ENCODE data around the gene TNIK. TPM values are rescaled to one million over a fixed set of nuclear protein-coding genes. Genes with fewer than 3 reads are reported as not detected.
"Not testable (repeated sequence)": the region's sequence is repeated elsewhere in the genome, so short reads cannot be mapped to it uniquely, and the experiment has no call there.

TNIK gene
- total RNA-seq, 1 experiment from 2014 or later = 5.8 TPM

DNA sequence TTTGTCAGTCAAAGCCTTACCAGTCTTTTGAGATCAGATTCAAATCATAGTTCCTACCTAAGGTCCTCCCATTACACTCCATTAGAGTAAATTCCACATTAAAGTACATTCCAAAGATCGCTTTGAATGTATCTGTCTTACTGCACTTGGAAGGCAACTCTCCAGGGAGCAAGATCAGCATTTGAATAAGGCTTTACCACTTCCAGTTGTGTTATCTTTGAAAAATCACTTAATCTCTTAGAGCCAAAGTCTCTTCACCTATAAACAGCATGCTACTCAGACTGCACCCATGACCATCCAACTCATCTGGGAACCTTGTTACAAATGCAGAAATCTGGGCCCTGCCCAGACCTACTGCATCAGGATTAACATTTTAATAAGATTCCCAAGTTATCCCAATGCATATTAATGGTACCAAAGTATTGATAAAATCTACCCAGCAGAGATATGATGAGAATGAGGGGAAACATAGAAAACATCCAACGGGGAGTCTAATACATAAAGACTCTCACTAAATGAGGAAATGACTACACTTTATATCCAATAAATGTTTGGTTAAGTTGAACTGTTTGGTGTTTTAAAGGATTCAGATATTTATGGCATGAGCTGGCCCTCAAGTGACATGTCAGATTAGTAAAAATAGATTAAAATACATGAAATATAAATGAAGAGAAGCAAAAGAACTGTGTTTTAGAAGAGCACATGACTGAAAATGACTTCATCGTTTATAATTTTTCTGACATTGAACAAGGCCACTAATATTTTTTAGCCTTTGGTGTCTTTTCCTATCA lies 75.9 kb downstream of the TNIK start:
- DNase-seq (ENCODE audit: low read depth) = no peak

DNA sequence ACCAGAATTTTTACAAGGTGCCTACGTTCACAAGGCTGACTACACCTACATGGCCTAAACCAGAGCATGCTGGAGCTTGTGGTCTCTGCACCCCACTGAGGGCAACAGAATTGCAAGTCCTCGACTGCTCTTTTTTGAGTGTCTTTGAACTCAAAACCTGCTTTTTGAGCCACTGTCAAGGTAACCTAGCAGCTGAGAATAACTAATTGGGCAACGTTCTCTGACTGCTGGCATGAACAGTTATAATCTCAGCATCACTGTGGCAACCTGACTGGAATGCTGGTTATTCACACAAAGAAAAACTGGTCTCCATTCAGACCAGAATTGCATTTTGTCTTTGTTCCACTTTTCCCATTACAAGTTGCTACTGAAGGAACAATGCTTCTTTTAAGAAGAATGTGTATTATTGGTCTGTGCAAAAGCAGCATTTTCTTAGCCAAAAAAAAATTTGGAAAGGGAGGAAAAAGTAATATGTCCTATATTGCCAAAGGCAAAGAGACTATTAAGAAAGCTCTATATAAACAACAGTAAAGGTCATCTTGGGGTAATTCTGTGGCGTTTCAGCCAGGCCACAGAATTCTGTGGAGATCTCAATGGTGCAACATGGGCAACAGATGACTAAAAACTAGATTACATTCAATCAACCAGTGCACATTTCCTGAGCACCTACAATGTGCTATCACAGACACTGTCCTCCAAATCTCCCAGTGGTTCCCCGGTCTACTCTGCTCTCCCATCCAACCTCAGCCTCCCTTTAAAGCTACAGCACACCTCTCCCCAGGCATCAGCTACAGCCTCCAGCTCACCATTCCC lies 76.8 kb downstream of the TNIK start:
- DNase-seq (ENCODE audit: low read depth) = peak; percentile 76

DNA sequence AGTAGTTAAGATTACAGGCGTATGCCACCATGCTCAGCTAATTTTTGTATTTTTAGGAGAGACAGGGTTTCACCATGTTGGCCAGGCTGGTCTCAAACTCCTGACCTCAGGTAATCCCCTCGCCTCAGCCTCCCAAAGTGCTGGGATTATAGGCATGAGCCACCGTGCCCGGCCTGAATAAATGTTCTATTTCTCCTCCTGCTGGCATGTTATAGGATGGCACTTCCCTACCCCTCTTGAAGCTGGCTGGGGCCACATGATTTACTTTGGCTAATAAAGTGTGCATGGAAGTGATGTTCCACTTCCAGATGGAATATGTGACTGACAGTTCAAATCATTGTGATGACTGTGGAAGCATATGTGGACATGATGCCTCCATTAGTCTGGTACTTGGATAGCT lies 77.9 kb downstream of the TNIK start:
- DNase-seq (ENCODE audit: low read depth) = not testable (repeated sequence)

DNA sequence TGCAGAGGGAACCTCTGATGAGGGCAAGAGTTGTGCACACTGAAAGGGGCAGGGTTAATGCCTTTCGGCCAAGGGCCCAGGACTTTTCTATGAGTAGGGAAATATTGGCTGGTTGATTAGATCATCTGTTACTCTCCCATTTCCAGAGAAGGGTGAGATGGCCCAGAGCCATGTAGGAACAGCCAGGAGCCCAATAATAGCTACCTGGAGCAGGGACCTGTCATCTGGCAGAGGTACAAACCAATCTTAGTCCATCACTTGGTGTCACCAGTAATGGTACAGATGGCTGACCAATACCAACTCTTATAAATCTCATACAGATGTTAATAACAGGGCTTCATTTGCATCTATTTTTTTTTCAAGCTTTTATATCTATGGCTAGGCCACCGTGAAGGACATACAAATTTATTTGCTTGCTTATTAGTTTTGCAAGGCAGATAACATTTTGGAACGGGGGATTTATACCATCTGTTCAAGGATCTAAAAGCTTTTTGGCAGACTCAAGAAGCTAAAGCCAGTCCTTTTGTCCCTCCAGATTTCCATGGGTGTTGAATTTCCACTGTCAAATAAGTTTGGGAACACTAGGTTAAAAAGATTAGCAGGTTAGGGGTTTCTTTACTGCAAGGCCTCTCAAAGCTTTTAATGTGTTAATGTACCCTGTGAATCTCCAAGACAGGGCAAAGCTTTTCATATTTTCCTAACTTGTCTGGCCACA lies 79.3 kb downstream of the TNIK start:
- no peak for DNase-seq (ENCODE audit: low read depth)

DNA sequence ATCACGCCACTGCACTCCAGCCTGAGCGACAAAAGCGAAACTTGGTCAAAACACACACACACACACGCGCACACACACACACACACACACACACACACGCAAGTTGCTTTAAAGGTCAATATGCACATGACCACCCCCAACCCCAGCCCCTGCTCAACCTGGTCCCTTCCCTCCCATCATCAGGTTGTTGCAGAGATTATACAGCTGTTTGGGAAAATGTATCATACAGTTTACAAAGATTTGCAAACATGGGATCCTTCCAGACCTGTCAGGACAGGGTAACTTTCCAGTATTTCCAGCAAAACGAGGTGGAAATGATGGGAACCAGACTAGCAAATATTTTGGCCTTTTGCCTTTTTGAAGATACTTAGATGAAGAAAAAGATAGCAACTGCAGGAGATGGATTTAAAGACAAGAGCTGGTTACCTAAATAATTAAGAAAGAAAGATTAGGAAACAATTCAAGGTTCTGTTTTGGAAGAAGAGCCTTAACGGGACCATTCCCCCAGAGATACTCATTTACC lies 80.2 kb downstream of the TNIK start:
- DNase-seq (ENCODE audit: low read depth) = no peak

DNA sequence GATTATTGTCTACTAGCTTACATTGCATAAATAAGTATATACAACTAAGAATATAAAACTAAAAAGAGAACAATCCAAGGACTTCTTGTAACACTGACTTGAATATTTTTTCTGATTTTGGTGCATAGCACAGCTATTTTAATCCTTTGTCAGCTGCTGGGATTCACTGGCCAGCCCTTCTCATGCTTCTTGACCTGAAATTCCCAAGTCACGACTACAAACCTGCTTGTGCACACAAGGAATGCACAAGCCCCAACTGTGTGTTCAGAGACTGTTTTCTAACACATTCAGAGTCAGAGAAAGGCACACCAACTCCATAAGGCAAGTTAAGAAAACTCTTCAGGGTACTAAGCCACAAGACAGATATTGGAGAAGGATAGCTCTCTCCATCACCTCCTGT lies 80.9 kb downstream of the TNIK start:
- peak; percentile 29 for DNase-seq (ENCODE audit: low read depth)

DNA sequence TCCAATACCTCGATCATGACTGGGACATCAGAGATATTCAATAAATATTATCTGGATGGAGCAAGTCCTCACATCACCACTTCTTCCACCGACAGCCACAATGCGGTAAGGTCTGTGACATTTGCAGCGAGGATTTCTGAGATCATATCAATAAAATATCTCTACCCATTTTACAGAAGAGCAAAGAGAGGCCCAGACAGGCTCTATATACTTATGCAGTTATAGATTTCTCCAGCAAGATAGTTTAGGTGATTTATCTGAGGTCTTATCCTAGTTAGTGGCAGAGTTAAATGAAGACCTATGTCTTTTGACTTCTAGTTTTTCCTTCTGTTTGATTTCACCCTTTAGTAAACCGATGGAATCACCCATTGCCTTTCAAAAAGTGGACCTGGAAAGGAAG lies 81.6 kb downstream of the TNIK start:
- DNase-seq (ENCODE audit: low read depth) = no peak

DNA sequence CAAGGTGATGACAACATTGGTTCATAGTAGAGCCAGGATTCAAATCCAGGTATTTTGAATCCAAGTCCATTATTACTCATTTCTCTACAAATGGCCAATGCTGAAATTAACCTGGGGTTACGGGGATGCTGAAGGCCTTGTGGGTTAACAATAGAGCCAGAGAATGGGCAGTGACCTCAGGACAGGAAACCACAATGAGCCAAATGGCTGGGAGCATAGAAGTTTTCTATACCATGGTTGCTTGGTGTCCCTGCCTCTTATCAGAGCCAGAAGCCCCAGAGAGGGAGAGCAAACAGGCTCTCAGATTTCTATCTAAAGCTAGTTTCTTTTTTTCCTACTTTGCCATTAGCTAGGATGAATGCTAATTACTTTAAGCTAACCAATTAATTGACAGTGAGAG lies 82.3 kb downstream of the TNIK start:
- DNase-seq (ENCODE audit: low read depth) = no peak

DNA sequence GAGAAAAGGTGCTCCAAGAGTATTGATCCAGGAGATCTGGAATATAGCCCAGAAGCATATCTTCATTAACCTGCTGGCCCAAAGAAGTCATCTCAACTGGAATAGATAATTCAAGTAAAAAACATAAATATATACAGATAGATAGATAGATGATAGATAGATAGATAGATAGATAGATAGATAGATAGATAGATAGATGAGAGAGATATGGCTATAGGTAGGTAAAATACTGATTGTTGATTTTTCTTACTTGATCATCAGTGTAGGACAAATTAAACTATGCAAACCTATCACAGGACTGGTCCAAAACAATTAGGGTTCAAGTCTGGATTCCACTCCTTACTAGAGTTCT lies 83.6 kb downstream of the TNIK start:
- no peak for DNase-seq (ENCODE audit: low read depth)

DNA sequence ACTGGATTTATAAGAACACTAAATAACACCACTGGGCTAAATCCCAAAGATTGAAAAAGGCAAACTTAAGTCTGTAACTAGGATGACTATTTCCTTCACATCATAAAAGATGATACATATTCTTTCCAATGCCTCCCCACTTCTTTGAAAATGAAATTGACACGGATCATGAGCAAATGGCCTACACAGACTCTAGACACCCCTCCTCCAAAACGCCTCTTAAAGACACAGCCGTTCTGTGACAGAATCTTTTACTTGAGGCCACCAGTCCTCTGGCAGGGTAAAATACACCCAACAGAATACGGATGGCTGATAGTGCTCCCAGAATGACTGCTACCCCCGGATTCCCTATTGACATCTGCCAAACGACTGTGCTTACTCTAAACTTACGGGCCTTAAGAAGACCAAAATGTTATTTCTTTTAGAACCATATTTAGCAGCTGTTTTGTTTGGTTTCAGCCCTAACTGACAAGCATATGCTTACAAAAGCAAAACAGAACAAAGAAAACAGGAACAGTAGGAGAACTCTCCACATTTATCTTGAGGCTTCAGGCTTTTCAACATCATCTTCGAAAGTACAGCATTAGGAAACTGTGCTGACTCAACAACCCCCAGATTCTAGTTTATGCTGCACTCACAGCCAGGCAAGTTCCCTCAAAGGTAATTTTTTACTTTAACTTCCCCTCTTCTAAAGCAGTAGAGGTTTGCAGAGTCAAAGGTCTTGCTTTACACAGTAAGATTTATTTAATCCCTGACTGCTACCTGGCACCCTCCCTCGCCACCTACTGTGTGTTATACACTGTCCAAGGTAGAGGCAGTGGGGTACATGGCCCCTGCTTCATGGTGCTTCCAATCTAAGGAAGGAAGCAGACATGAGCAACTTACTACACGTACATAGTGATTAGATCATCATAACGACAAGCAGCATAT lies 84.3 kb downstream of the TNIK start:
- no peak for DNase-seq (ENCODE audit: low read depth)

DNA sequence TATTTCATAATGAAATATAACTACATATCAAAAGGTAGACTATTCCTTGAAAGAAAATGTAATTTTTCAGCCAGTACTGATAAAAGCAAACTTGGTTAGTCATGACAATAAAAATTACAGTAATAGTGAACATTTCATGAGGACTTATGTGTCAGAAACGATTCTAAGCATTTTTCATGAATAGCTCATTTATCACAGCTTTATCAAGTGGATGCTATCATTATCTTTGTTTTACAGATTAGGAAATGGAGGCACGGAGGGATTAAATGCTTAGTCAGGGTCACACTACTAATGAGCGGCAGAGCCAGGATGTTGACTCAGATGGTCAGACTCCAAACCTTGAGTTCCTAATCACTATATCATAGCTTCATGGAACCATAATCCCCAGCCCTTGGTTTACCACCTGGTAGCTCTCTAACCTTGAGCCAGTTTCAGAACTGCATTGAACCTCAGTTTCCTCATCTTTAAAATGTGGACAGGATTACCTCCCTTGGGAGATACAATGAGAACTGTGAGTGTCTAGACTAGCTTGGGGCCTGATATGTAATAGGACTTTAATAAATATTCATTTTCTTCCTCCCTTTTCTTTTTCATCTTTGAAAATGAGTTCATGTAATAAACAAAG lies 85.4 kb downstream of the TNIK start:
- DNase-seq (ENCODE audit: low read depth) = peak; percentile 65

DNA sequence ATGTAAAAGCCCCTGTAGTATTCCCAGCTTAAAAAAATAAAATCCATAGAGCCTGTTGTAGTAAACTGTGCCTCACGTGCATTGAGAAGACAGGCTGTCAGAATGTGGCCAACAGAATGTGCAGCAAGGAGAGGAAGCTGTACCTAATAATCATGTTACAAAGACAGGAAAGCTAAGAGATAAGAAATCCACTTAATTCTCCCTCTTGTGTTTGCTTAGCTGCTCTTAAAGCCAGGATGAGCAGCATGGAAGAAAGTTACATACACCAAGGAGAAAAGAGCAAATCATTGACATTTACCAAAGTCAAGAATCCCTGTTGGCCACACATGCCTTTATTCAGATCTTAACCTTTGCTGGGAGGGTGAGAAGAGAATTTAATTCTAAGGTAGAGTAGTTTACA lies 85.9 kb downstream of the TNIK start:
- no peak for DNase-seq (ENCODE audit: low read depth)

DNA sequence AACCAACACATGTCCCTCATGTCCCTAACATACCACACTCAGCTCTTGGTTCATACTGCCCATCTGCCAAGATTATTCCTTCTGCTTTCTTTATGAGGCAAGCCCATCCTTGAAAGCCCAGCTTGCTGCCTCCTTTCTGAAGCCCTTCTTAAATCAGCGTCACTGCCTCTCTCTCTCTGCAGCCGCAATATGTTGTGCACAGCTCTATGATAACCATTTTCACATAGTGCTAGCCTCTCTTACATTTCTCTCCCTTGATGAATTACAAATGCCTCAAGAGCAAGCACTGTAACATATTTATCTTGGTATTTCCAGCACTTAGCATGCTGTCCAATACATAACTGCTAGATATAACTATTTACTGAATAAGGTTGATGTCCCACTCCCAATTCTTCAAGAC lies 86.5 kb downstream of the TNIK start:
- DNase-seq (ENCODE audit: low read depth) = no peak

DNA sequence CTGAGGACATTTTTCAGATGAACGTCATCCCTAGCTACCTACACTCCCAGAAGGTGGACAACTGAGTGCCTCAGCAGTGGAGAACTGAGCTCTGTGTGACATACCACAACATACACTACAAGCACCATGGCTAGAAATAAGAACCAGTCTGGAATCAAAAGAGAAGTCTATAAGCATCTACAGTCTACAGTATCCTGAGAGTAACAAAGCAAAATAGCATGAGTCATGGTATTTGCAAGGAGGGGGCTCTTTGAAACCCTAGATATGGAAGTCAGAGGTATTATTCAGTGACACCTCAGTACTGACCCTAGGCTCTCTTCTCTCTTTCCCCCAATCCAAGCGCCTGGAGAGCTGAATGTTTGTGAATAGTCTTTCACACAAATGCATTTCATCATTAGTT lies 87.5 kb downstream of the TNIK start:
- DNase-seq (ENCODE audit: low read depth) = no peak

DNA sequence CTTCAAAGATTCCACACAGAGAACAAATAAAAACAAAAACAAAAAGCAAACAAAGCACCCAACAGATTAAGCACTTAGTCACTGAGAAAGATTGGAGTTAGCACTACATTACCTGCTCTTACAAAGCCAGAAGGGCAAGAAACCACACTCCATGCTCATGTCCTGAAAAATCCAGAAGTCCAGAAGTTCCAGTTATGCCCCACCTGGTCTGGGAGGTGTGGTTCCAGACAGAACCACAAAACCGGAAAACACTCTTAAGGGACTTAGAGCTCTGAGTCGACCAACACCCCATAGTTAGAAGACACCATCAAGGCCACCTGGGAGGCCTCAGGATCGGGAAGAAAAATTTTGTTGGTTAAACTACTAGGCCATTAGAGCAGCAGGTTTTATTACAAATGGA lies 88.9 kb downstream of the TNIK start:
- no peak for DNase-seq (ENCODE audit: low read depth)

DNA sequence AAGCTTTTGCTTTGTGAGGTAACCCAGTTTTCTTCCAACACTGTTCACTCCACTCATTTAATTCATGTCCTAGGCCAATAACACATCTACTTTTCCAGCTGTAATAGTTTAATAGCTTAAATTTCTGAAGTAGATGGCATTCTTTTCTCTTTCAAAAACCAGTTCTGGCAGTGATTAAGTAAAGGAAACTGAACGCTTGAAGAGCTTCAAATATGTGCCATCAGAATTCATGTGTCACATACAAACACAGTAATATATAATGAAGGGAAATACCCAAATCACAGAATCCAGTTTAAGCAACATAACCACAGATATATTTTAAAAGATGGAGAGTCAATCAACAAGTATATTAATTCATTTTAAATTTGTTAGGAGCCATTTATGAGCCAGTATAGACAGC lies 91.0 kb downstream of the TNIK start:
- DNase-seq (ENCODE audit: low read depth) = no peak

DNA sequence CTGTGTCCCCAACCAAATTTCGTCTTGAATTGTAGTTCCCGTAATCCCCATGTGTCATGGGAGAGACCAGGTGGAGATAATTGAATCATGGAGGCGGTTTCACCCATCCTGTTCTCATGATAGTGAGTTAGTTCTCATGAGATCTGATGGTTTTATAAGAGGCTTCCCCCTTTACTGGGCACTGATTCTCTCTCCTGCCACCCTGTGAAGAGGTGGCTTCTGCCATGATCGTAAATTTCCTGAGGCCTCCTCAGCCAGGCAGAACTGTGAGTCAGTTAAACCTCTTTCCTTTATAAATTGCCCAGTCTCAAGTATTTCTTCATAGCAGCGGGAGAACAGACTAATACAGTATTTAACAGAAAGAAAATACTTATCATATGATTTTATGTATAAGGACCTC lies 93.5 kb downstream of the TNIK start:
- DNase-seq (ENCODE audit: low read depth) = not testable (repeated sequence)

DNA sequence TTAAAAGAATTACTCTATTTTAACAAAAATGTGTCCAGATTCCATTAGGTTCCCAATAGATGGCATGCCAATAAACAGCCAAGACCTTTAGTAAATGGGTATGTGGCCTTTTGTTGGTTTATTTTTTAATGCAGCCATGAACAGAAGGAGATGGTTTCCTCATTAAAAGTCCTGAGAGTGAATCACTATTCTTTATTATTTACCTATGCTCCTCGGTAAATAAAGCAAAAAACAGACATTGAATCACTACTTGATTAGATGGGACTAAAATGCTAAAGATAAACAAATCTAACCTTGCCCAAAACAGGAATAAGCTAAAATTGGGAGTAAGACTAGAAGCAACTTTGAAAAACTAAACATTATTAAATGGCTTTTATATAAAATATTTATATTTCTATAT lies 94.2 kb downstream of the TNIK start:
- DNase-seq (ENCODE audit: low read depth) = no peak

DNA sequence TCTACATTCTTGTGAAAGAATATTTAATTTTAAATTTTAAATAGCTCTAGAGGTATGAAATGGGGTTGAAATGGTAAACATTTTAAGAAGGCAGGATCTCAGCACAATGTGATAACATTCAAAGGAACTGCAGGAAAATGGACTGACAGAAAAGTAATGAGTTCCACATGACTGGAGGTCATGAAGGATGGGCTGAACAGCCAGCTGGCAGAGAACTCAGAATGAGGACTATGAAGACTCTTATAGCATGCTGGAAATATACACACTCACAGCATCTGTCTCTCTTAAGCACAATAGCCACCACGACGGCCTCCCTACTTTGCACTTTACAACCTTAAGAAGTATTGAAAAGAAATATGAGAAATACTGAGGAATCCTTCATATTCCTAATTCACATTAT lies 94.7 kb downstream of the TNIK start:
- no peak for DNase-seq (ENCODE audit: low read depth)

DNA sequence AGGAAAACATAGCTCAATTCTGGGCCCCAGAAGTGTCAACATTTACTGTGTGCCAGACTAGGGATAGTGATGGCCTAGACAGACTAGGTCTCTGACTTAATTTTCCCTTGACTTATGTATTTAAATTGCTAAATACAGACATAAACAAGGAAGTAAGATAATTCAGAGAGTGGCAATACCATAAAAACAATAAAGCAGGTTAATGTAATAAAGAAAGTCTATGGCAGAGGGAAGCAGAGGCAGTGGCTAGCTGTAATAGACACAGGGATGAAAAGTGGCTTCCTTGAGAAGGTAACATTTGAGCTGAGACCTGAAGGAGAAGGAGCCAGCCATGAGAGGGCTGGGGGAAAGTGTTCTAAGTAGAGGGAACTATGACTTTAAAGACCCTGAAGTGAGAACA lies 95.7 kb downstream of the TNIK start:
- DNase-seq (ENCODE audit: low read depth) = no peak

DNA sequence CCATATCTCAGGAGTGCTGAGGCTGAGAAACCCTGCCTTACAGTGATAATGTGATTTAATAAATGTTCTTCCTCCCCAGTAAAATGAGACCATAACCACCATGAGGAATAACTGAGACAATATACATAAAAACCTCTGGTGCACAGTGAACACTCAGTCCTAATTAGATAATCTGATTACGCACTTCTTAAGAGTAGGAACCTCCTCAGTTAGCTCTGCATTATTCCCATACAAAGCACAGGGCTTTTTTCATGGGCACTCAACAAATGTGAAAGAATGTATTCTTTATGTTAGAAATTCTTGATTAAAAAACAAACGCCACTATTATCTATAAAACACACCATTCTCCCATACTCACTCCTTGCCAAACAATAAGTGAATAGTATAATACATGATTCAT lies 97.0 kb downstream of the TNIK start:
- DNase-seq (ENCODE audit: low read depth) = no peak
